Gastrocnemius medialis (tissue), 4 donors: ENCODE data around the gene PCSK5.

Experiments used
- CTCF ChIP-seq, 5 experiments: fragments of 450-650 bp in 3 of 5; fragments of 200-600 bp in 2 of 5; sonication (generic) in 2 of 5; IDR thresholded peaks in 4 of 5; conservative IDR thresholded peaks in 1 of 5; 1 replicate in 4 of 5; 2 replicates in 1 of 5; pipeline ENCODE4 v1.5.1; 2016 to 2019; ENCODE audit warnings: antibody characterized with exemption in 5 of 5, mild to moderate bottlenecking in 3 of 5, moderate library complexity in 3 of 5
- POLR2A ChIP-seq, 2 donors: fragments of 450-650 bp; IDR thresholded peaks; one replicate each; pipeline ENCODE4 v1.6.1; 2017; ENCODE audit warnings: antibody characterized with exemption in 2 of 2, mild to moderate bottlenecking in 2 of 2, moderate library complexity in 2 of 2

- no peak for TF ChIP-seq CTCF (IDR thresholded peaks at IDR 0.05 in 4 of 5, conservative IDR thresholded peaks at IDR 0.05 in 1 of 5)
- TF ChIP-seq POLR2A (IDR thresholded peaks at IDR 0.05): no peak
Measured at GRCh38 chr9:76297721-76298239, 407.3 kb downstream of the PCSK5 start.
